DMS153 treated with DMSO at 0.1 percent for 48 hours (cell line): ENCODE data around the gene DCAF12L2.
"Not testable (repeated sequence)": the region's sequence is repeated elsewhere in the genome, so short reads cannot be mapped to it uniquely, and the experiment has no call there.

Source experiments
- DNase-seq: peaks from one replicate; lab custom pipeline; 2025; ENCODE audit not compliant: unreplicated experiment; lab: John Stamatoyannopoulos, UW

DCAF12L2 gene

GRCh38 chrX:126165721-126166461 is at the start of gene DCAF12L2:
Gene DCAF12L2 (minus strand): TSS chrX:126166289. CDS start chrX:126165924, 365 bp downstream.
- DNase-seq = no peak

- DNase-seq = not testable (repeated sequence)
Observed at GRCh38 chrX:126190888-126191287, 24.8 kb upstream of the DCAF12L2 start.

- DNase-seq = no peak
Observed at GRCh38 chrX:126177133-126177840, 11.2 kb upstream of the DCAF12L2 start.

- DNase-seq = no peak
Observed at GRCh38 chrX:126170720-126171119, 4.6 kb upstream of the DCAF12L2 start.

- DNase-seq = no peak
Observed at GRCh38 chrX:126167560-126167959, 1.5 kb upstream of the DCAF12L2 start.

GRCh38 chrX:126165401-126165720 is 728 bp downstream of the DCAF12L2 start:
- DNase-seq = no peak

DNA sequence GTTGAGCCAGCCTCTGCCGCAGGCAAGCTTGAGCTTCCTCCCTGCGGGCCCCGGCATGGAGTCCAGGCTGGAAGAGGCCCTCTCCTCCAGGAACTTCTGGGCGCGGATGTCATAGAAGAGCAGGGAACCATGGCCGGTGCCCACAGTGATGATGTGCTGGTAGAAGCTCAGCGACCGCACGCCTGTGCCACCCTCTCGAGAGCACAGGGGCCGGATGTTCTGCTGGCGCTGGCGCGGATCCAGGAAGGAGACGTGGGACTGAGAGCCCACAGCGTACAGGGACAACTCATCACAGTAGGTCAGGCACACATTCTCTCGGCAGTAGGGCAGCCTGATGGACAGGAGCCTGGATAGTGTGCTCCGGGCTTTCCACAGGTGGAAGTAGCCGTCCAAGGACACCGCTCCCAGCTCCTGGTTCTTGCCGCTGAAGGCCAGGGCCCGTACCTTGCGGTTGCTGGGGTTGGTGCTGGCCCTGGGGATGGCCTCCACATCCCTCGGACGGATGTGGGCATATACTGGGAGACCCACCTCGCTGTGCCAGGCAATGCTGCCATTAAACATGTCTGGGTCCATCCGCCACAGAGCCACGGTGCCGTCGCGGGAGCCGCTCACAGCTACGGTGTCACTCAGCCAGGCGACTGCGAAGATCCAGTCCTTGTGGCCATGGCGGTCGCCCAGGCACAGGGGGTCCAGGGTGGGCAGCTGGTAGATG is 1.2 kb downstream of the DCAF12L2 start:
- no peak for DNase-seq

DNA sequence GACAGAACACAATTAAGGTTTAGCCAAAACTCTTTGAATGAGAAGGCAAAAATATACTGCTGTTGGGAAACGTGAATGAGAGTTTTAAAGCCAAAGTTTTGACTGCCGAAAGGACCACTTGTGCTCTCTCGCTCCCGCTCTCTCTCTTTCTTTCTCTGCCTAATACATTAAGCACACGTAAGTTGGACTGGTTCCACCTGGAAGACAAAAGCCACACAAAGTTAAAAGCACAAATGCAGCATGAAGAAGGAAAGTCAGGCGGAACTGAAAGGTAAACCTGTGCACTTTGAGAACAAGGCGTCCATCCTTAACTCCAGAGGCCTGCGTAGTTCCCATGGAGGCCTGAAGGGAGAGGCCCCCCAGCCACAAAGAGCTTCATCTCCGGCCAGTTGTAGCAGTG is 1.9 kb downstream of the DCAF12L2 start:
- no peak for DNase-seq

DNA sequence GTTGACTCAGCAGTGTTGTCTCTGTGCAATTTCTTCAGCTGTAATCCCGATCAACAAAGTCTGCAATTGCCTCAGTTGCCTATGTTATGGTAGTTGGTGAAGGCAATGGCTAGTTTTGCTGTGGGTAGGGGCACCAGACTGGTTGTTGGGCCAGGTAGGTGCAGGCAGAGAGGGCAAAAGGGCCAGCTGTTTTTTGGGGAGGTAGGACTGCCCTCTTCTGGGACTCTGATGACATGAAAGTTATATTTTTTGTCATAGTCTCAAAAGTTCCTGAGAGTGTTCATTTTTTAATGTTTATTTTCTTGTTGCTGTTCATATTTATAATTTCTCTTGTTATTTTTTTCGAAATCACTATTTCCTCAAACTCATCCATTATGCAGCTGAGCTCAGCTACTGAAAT is 25.1 kb downstream of the DCAF12L2 start:
- DNase-seq = no peak

DNA sequence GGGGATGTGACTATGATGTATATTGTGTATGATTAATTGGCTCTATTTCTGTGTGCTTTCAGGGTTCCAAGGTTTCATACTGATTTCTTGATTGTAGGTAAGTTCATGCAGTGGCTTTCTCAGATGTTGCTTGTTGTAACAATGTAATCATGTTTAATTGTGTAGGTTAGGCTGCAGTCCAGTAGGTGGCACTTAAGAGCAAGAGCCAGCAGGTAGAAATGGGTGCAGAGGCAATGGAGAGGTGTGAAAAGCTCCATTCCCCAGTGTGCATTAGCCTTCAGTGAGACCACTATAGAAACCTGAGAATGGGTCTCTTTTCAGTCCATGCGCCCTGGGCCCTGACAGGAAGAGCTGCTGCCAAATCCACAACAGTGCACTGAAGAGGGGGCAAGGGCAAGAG is 28.2 kb downstream of the DCAF12L2 start:
- no peak for DNase-seq

DNA sequence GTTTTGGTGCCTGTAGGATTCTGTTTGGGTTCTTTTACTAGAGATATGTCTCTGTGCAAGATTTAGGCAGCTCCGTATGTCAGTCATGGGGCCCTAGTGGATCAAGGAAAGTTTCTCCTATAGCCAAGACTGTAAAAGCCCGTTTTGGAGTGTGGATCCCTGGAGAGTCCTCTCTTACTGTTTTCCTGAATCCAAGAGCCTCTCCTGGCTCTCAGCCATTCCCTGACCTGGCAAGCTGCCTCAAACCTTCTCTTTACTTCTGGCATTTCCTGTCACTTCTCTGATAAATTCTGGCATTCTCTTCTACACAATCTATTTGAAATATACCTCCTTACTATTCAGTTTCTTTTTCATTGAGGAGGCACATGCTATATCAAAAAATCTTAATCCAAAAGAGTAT is 41.4 kb downstream of the DCAF12L2 start:
- DNase-seq = no peak
